Fibroblast of skin of back (primary cell): ENCODE data around the gene MAP3K21.

Experiments
- DNase-seq: peaks from one replicate; pipeline ENCODE4 v3.0.0-alpha.2; 2013

MAP3K21 gene

DNA sequence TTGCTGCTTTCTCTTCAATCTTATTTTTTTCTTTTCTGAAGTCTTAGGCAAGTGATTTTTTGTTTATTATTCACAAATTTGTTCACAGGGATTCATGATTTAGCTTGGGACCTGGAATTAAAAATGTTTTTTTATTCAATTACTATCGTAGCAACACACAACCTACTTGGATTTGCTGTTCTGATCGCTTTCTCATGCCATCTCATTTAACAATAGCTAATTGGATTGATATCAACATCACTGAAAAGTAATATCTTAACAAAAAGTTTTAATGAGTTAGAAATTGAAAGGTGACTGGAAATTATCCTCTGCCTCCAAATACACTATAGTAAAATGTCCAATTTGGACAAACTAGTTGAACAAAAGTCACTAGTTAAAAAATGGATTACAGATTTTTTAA lies 32.4 kb downstream of the MAP3K21 start:
- DNase-seq = no peak

DNA sequence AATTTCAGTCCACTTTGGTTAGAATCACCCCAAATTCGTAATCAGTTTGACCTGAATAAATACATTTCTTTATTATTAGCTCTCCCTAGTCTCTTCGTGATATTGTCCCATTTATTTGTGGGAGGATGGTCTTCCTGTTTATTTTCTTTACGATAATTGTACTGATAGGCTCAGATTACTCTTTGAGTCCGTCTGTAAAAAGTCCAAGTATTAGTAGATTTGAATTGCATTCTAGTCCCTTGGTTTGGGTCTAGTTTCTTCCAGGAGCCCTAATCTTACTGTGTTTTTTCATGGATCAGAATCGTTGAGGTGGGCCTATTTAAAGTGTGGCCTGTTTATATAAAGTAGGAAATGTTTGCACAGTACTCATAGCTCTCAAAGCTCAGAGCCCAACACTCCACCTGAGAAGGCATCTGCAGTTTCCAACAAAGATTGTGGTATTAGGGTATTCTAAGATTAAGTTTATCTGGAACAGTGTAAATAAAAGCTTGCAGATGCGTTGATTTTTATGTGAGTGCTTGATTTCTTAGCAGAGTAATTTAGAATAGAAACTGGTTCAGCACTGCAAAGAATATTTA lies 33.1 kb downstream of the MAP3K21 start:
- DNase-seq = no peak

DNA sequence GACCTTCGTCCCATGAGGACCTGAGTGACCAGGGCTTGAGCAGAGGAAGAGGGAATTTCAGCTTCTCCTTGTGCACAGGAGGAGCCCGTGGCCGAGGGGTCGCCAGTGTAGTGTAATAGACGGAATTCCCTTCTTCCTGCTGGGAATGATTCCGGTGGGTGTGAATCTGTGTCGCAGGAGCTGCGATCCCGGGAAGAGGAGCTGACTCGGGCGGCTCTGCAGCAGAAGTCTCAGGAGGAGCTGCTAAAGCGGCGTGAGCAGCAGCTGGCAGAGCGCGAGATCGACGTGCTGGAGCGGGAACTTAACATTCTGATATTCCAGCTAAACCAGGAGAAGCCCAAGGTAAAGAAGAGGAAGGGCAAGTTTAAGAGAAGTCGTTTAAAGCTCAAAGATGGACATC lies 34.4 kb downstream of the MAP3K21 start:
- DNase-seq = peak; percentile 2

DNA sequence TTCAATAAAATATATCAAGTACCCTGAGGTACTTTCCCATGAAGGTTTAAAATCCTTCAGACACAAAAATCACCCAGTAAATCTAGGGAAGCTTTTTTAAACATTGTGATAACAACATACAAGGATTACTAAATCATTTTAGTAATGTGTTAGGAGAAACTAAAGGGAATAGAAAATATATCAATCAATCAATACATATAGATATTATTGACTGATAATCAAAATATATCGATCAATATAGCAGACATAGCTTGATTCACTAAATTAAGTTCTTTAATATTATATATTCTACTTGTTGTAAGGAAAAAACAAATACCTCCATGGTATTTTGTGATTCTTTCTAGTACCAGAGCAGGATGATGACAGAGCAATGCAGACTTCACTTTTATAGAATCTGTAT lies 35.2 kb downstream of the MAP3K21 start:
- no peak for DNase-seq

DNA sequence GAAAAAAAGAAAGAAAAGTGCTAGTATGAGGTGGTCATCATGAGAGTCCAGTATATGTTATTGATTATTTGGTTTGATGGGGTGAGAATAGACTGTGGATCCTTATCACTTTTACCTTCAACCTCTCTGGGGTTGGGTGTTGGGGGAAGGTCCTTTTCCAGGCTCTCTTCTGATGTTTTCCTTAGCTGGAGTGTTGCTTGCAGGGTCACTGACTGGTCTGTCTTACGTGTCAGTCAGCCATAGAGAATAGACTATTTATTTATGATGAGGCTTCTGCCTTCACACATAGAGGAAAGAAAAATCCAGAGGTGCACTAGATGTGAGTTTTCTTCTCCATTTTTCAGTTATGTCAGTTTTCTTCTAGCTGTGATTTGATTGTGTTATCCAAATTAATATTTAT lies 36.5 kb downstream of the MAP3K21 start:
- DNase-seq = no peak

GRCh38 chr1:233364695-233365539 lies 37.4 kb downstream of the MAP3K21 start:
- DNase-seq = peak; percentile 17

GRCh38 chr1:233366575-233366974 lies 39.1 kb downstream of the MAP3K21 start:
- no peak for DNase-seq

DNA sequence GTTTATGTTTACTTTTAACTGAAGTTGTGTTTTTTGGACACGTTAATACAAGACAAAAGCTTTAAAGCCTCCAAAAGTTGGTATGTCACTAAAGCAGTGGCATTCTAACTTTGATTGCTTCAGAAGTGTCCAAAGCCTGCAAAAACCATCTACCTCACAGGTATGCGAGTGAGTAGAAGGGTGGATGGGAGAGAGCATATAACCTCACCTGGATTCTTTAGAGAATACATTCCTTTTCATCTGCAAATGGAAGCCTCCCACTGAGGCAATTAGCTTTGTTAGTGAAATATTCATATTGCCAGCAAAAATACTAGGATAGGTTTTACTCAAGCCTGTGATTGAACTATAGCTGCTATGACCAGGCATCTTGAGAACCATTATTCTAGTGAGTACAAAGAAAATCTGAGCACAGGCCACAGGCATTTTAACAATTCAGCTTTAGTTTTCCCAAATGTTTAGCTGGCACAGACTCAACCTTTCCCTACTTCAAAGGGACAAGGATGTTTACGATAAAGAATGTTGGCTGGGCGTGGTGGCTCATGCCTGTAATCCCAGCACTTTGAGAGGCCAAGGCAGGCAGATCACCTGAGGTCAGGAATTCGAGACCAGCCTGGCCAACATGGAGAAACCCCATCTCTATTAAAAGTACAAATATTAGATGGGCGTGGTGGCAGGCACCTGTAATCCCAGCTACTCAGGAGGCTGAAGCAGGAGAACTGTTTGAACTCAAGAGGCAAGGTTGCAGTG lies 39.7 kb downstream of the MAP3K21 start:
- DNase-seq = peak; percentile 1

- DNase-seq = no peak
These were observed 40.7 kb downstream of the MAP3K21 start for GRCh38 chr1:233368106-233368788.

- no peak for DNase-seq
These were observed 41.2 kb downstream of the MAP3K21 start for GRCh38 chr1:233368789-233369130.

DNA sequence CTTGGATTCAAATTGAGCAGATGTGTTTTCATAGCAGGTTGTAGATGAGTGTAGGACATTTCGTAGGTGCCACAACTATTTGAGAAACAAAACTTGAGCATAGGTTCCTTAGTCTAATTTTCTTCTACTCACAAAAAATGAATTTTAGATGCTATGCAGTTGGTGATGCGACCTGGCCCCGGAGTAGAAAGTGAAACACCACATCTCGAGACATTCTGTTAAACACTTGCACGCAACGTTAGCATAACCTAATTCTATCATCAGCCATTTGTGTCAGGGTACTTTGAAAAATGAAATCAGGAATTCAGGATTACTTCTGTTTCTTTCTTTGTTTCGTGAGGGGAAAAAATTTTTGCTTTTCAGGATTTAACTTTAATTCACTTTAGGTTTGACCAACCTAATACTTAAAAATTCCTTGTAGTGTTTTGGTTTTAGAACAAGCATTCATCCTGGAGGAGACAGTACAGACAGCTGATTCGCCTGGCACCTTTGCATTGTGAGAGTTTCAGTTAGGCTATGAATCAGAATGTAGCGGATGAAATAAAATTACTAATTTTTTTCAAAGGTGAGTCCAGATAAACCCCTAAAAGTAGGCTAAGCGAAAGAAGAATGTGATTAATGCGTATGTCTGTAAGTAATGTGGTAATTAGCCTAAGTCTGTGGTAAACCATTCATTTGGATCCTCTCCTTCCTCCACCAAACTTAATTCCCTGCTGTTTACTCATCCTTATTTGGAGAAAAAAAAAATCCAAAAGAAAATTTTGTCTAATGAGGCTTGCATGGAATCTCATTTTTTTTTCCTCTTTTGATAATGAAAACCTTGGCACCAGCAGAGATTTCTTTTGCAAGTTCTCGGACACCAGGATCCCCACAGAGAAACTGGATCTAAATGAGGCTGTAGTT lies 44.9 kb downstream of the MAP3K21 start:
- no peak for DNase-seq

DNA sequence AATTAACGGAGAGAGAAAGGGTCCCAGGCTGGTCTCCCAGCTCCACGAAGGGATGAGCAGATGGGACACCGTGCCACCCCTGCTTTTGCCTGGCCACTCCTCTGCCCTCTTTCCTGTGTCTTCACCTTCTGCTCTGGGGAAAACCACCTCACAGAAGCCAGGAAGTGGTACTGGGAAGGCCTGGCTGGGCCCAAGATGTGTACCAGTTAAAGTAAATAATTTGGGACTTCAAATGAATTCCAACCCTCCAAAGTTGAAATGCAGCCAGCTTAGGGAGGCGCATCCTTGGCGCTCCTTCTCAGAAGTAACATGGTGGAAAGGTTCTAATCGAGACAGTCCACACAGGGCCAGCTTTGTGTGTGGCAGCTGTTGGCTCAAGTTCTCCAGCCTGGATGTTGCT lies 45.7 kb downstream of the MAP3K21 start:
- no peak for DNase-seq

DNA sequence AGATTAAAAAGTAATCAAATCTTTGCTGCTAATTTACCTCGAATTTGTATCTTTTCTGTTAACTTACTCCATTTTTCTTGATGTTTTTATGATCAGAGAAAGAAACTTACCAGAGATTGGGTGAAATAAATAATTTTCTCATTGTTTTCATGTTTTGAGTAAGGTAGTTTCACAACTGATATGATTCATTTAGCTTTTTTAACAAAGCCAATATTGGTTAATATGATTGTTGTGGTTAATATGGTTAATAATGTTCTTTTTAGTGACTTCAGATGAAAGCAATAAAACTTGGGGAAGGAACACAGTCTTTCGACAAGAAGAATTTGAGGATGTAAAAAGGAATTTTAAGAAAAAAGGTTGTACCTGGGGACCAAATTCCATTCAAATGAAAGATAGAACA lies 48.1 kb downstream of the MAP3K21 start:
- DNase-seq = no peak

- DNase-seq = no peak
These were observed 49.0 kb downstream of the MAP3K21 start for GRCh38 chr1:233376382-233377110.

DNA sequence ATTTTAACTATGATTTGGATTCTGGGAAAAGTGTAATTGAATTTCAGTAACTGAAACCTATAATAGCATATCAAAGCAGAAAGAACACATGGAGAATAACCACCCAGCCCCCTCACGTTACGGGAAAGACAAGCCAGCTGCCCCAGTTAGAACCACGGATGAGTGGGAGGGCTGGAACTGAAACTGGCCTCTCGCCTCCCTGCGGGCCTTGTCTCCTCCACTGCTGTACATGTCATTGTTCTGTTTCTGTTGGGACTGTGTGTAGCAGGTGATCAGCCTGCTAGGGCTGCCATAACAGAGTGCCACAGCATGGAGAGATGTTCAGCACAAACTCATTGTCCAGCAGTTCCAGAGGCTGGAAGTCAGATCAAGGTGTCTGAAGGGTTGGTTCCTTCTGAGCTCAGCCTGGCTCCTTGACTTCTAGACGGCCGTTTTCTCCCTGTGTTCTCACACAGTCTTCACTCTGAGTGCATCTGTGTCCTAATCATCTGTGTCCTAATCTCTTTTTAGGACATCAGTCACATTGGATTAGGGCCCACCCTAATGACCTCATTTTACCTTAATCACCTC lies 52.4 kb downstream of the MAP3K21 start:
- no peak for DNase-seq

GRCh38 chr1:233381806-233382205 lies 54.3 kb downstream of the MAP3K21 start:
- DNase-seq = no peak

- DNase-seq = no peak
These were observed 56.5 kb downstream of the MAP3K21 start for GRCh38 chr1:233383984-233384383.

DNA sequence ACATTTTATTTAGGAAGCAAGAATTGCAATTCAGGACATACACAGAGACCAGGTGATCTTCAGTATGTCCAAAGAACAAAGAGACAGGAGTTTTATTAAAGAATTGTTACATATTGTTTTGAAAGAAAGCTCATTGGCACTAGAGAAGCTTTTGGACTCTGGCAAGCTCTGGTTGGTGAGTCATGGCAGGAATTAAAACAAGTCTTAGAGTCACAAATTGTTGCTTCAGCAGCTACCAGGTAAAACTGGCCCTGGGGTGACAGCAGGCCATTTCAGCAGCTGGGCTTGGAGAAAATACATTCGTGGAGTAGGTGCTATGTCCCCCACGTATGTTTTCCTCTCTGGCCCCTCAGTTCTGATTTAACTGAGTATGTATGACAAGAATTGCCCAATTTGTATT lies 58.8 kb downstream of the MAP3K21 start:
- no peak for DNase-seq

DNA sequence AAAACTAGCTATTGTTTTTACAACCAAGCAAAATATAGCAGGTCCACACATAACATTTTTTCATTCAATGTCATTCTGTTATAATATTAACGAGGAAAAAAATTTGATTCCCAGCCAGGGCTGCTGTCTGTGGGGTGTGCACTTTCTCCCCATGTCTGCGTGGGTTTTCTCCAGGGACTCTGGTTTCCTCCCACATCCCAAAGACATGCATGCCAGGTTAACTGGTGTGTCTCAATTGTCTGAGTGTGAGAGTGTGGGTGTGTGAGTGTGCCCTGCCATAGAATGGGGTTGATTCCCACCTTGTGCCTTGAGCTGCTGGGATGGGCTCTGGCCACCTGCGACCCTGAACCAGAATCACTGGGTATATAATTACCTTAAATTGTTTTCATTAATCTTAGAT lies 60.1 kb downstream of the MAP3K21 start:
- DNase-seq = no peak

GRCh38 chr1:233389169-233389568 lies 61.6 kb downstream of the MAP3K21 start:
- no peak for DNase-seq

DNA sequence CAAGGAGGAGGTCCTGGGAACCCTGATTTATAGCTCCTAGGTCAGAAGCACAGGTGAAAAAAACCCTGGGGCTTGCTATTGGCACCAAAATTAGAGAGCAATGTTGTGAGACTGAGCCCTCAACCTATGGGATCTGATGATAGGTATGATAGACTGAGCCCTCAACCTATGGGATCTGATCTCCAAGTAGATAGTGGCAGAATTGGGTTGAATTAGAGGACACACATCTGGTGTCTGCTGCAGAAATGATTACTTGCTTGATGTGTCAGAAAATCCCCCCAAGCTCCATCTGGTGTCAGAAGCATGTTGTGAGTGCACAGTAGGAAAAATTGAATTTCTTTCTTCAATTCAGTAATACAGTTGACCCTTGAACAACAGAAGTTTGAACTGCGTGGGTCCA lies 62.4 kb downstream of the MAP3K21 start:
- DNase-seq = no peak
